Neural progenitor cell (in vitro differentiated cells): ENCODE results near the gene POU3F3.

Experiments used
- CTCF ChIP-seq: fragments of 200-600 bp; sonication (generic); IDR thresholded peaks from 2 replicates; pipeline ENCODE4 v1.5.1; 2017; ENCODE audit warnings: antibody characterized with exemption, mild to moderate bottlenecking
- EZH2 ChIP-seq: fragments of 200-600 bp; sonication (generic); IDR thresholded peaks from 2 replicates; pipeline ENCODE4 v1.6.1; 2017; ENCODE audit warnings: antibody characterized with exemption, mild to moderate bottlenecking, moderate library complexity
- EZH2phosphoT487 ChIP-seq: fragments of 200-600 bp; sonication (generic); IDR thresholded peaks from 2 replicates; pipeline ENCODE4 v1.6.1; 2017; ENCODE audit warnings: antibody characterized with exemption

GRCh38 chr2:104862058-104862941 lies 8.4 kb downstream of the POU3F3 start:
- TF ChIP-seq CTCF (no peak), EZH2phosphoT487 (peak; percentile 84), EZH2 (peak; percentile 94)
